Fibroblast of villous mesenchyme (primary cell): ENCODE results near the gene TBL1XR1. TPM values are rescaled to one million over a fixed set of nuclear protein-coding genes. Genes with fewer than 3 reads are reported as not detected.

Source experiments
- DNase-seq: peaks from one replicate; pipeline ENCODE4 v3.0.0-alpha.2; 2010; ENCODE audit warnings: low read depth
- H3K4me3 ChIP-seq: 2 replicates; pipeline ENCODE4 v1.5.1; 2011; ENCODE audit warnings: low read depth, mild to moderate bottlenecking, low read length
- CTCF ChIP-seq: IDR thresholded peaks from 2 replicates; pipeline ENCODE4 v1.5.1; 2012; ENCODE audit warnings: low read depth, mild to moderate bottlenecking, low read length; ENCODE audit not compliant: insufficient read depth
- total RNA-seq: library from RNA; depleted of rRNA; stranded (reverse); fragments of >200 nt; gene quantifications from 2 replicates; pipeline ENCODE4 v1.2.3, GENCODE V29; 2012

The TBL1XR1 gene
- total RNA-seq, 1 donor, result 161 TPM

- no peak for DNase-seq
Measured at GRCh38 chr3:177220136-177220974, 23.1 kb upstream of the TBL1XR1 start.

GRCh38 chr3:177213801-177214535 lies 16.7 kb upstream of the TBL1XR1 start:
- no peak for DNase-seq
- TF ChIP-seq CTCF, result no peak
- no peak overlapping the region for H3K4me3 ChIP-seq

More at GRCh38 chr3:177220136-177220974, 23.1 kb upstream of the TBL1XR1 start:
- no peak for TF ChIP-seq CTCF
- no peak overlapping the region for H3K4me3 ChIP-seq

GRCh38 chr3:177212756-177213155 lies 15.5 kb upstream of the TBL1XR1 start:
- no peak for DNase-seq
- no peak for TF ChIP-seq CTCF
- H3K4me3 ChIP-seq, result no peak overlapping the region

GRCh38 chr3:177212278-177212610 lies 15.0 kb upstream of the TBL1XR1 start:
- TF ChIP-seq CTCF, result no peak
- no peak overlapping the region for H3K4me3 ChIP-seq
- DNase-seq, result no peak

GRCh38 chr3:177211503-177212277 lies 14.4 kb upstream of the TBL1XR1 start:
- H3K4me3 ChIP-seq, result no peak overlapping the region
- no peak for DNase-seq
- TF ChIP-seq CTCF, result no peak

GRCh38 chr3:177210744-177211502 lies 13.6 kb upstream of the TBL1XR1 start:
- no peak for DNase-seq
- no peak for TF ChIP-seq CTCF
- H3K4me3 ChIP-seq, result no peak overlapping the region
